Lower leg skin (tissue), 3 donors: ENCODE data around the gene SASH3.

Experiments used
- POLR2A ChIP-seq, 2 donors: fragments of 450-650 bp; IDR thresholded peaks; one replicate each; pipeline ENCODE4 v1.6.1; 2016 to 2017; ENCODE audit warnings: antibody characterized with exemption in 2 of 2, mild to moderate bottlenecking in 1 of 2, moderate library complexity in 1 of 2
- TF ChIP-seq, protein P1 (sequence below), 3 donors: fragments of 450-650 bp; IDR thresholded peaks; one replicate each; pipeline ENCODE4 v1.5.1; 2016; ENCODE audit warnings: antibody characterized with exemption in 3 of 3, mild to moderate bottlenecking in 3 of 3, moderate library complexity in 2 of 3

DNA sequence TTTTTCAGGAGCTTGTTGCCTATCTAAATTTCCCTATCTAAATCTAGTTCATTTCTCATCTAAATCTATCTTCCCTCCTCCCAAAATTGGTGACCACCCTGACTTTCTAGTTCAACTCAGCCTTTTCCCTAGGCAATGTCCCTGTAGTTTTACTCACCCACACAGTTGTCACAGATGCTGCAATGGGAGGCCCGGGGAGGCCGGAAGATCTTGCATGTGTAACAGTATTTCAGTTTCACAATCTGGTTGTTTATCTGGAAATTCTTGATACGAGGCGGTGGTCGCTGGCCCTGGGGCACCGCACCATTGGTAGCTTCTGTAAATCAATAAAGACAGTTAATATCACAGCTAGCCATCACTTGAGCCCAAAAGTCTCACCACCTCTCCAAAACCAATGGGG is 43.8 kb downstream of the SASH3 start:
- no peak for TF ChIP-seq POLR2A (IDR thresholded peaks at IDR 0.05)
- TF ChIP-seq, protein P1, sequence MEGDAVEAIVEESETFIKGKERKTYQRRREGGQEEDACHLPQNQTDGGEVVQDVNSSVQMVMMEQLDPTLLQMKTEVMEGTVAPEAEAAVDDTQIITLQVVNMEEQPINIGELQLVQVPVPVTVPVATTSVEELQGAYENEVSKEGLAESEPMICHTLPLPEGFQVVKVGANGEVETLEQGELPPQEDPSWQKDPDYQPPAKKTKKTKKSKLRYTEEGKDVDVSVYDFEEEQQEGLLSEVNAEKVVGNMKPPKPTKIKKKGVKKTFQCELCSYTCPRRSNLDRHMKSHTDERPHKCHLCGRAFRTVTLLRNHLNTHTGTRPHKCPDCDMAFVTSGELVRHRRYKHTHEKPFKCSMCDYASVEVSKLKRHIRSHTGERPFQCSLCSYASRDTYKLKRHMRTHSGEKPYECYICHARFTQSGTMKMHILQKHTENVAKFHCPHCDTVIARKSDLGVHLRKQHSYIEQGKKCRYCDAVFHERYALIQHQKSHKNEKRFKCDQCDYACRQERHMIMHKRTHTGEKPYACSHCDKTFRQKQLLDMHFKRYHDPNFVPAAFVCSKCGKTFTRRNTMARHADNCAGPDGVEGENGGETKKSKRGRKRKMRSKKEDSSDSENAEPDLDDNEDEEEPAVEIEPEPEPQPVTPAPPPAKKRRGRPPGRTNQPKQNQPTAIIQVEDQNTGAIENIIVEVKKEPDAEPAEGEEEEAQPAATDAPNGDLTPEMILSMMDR (IDR thresholded peaks at IDR 0.05), result no peak
